IPS-18a (cell line): ENCODE results near the gene DAG1.

Experiments
- H3K27ac ChIP-seq: one replicate; pipeline ENCODE4 v1.5.1; 2013; ENCODE audit warnings: low read length
- H3K27me3 ChIP-seq: one replicate; pipeline ENCODE4 v1.6.1; 2013; ENCODE audit warnings: mild to moderate bottlenecking, low read length; ENCODE audit not compliant: control insufficient read depth, insufficient read depth
- H3K36me3 ChIP-seq: one replicate; pipeline ENCODE4 v1.6.1; 2013; ENCODE audit warnings: low read depth, low read length; ENCODE audit not compliant: control insufficient read depth
- H3K4me1 ChIP-seq: one replicate; pipeline ENCODE4 v1.6.1; 2013; ENCODE audit warnings: low read depth, low read length; ENCODE audit not compliant: control insufficient read depth
- H3K4me3 ChIP-seq: one replicate; pipeline ENCODE4 v1.5.1; 2013; ENCODE audit warnings: low read length
- H3K9ac ChIP-seq: one replicate; pipeline ENCODE4 v1.6.1; 2013; ENCODE audit warnings: mild to moderate bottlenecking, low read length, moderate library complexity
- H3K9me3 ChIP-seq: one replicate; pipeline ENCODE4 v1.6.1; 2013; ENCODE audit warnings: low read depth, low read length; ENCODE audit not compliant: control insufficient read depth

The DAG1 gene

DNA sequence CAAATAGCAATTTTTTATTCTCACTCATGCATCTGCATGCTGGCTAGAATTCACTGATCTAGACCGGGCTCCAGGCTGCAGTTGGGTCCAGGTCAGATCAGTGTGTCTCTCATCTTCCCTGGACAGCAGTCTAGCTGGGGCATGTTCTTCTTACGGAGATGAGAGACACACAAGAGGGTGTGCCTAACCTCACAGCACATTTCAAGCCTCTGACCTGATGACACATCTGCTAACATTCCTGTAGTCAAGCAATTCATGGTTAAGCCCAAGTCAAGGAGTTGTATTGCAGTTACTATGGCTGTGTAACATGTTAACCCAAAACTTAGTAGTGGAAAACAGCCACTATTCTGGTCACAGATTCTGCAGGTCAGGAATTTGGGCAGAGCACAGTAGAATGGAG is 97.3 kb downstream of the DAG1 start:
- H3K27ac ChIP-seq = no peak overlapping the region
- H3K9me3 ChIP-seq = no peaks in the 10 kb centered on the region
- no peaks in the 10 kb centered on the region for H3K36me3 ChIP-seq
- no peaks in the 10 kb centered on the region for H3K27me3 ChIP-seq
- no peak overlapping the region for H3K4me3 ChIP-seq
- H3K4me1 ChIP-seq = peaks cover 17% of the 10 kb centered on the region
- H3K9ac ChIP-seq = no peak overlapping the region

DNA sequence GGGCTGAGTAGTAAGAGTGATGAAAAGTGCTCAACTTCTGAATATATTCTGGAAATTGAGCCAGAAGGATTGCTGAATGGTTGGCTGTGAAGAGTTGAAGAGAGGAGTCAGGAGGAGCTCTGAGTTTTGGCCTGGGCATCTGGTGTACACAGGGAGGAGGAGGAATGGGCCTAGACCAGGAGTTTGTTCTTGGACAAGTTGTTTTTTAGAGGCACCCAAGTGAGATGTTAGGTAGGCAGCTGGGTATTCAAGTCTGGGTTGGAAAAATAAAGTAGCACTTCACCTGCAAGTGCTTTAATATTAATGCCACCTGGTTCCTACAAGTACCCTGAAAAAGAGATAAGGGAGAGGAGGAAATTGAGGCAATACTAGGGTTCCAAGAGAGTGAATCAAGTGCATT is 98.9 kb downstream of the DAG1 start:
- no peaks in the 10 kb centered on the region for H3K9me3 ChIP-seq
- H3K9ac ChIP-seq = no peak overlapping the region
- H3K4me1 ChIP-seq = peaks cover 17% of the 10 kb centered on the region
- H3K27ac ChIP-seq = no peak overlapping the region
- no peaks in the 10 kb centered on the region for H3K36me3 ChIP-seq
- no peak overlapping the region for H3K4me3 ChIP-seq
- no peaks in the 10 kb centered on the region for H3K27me3 ChIP-seq

DNA sequence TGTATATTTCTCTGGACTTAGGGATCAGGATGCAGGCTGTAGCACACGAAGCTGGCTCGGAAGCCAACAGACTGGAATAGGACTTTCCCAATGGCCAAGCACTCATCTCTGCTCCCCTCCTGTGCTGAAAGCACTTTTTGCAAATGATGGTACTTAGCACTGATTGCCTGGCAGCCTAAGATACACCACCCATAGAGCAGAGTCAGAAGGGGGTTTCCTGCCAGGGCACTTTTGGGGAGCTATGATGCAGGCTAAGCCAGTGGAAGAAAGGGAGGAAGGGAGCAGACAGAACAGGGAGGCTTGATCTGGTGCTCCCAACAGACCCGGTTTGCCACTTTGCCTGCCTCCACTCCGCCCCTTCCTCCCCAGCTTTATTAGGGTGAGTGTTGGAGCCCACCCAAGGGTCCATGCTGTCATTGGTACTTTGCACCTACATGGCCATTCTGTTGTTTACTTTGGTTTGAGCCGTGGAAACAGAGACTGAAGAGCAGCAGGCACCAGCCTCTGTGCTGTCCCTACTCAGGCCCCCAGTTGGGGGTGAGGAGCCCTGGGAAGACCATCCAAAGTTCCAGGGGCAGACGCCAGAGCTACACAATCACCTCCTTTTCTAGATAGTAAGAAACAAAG is 100.1 kb downstream of the DAG1 start:
- Histone ChIP-seq H3K36me3 (no peaks in the 10 kb centered on the region), H3K27me3 (no peaks in the 10 kb centered on the region), H3K9ac (no peak overlapping the region), H3K9me3 (no peaks in the 10 kb centered on the region), H3K4me1 (peaks cover 17% of the 10 kb centered on the region), H3K27ac (no peak overlapping the region), H3K4me3 (no peak overlapping the region)

DNA sequence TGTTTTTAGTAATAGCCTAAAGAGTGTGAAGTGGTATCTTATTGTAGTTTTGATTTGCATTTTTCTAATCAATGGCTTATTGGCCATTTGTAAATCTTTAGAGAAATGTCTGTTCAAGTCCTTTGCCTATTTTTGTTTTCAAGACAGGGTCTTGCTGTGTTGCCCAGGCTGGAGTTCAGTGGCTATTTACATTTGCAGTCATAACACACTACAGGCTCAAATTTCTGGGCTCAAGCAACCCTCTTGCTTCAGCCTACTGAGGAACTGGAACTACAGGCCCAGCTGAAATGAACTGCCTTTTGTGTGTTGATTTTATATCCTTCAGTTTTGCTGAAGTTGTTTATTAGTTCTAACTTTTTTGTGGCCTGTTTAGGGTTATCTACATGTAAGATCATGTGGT is 112.1 kb downstream of the DAG1 start:
- no peaks in the 10 kb centered on the region for H3K27me3 ChIP-seq
- H3K4me3 ChIP-seq = no peak overlapping the region
- no peaks in the 10 kb centered on the region for H3K4me1 ChIP-seq
- no peaks in the 10 kb centered on the region for H3K9me3 ChIP-seq
- no peak overlapping the region for H3K27ac ChIP-seq
- H3K36me3 ChIP-seq = no peaks in the 10 kb centered on the region
- H3K9ac ChIP-seq = no peak overlapping the region
